IMR-90 (cell line): ENCODE measurements around the gene RNASET2. TPM values are rescaled to one million over a fixed set of nuclear protein-coding genes. Genes with fewer than 3 reads are reported as not detected.

Experiments
- ATAC-seq: fragments of 200-7000 bp; cut with Tn5 transposase; 2 replicates; pipeline ENCODE4 v1.9.1; 2020; ENCODE audit warnings: low read depth, mild to moderate bottlenecking, moderate library complexity
- BruUV-seq: library from RNA; stranded (reverse); fragments of 400-500 nt; replicated peaks from 2 replicates; lab custom pipeline; 2021; lab: Mats Ljungman, UMichigan
- CTCF ChIA-PET: fragments of 300-600 bp; formaldehyde crosslinking; extraction: SDS; loops from one replicate; lab custom pipeline; 2021; ENCODE audit warnings: antibody characterized with exemption; lab: Yijun Ruan, JAX
- POLR2A ChIA-PET: fragments of 300-600 bp; sonication (Branson Sonifier 250); formaldehyde crosslinking; loops from one replicate; lab custom pipeline; 2022; ENCODE audit warnings: antibody characterized with exemption; ENCODE audit not compliant: unreplicated experiment; lab: Charles Lee
- DNase-seq: peaks from one replicate; pipeline ENCODE4 v3.0.0; 2013
- H2AFZ ChIP-seq: replicated peaks from 2 replicates; pipeline ENCODE3; 2013; ENCODE audit warnings: low read length, mild to moderate bottlenecking; ENCODE audit not compliant: poor library complexity
- H2AK5ac ChIP-seq: 2 replicates; pipeline ENCODE4 v1.6.1; 2013; ENCODE audit warnings: low read depth, low read length, inconsistent platforms
- H2AK9ac ChIP-seq: replicated peaks from 2 replicates; pipeline ENCODE3; 2013; ENCODE audit warnings: mild to moderate bottlenecking, low read depth, low read length, moderate library complexity; ENCODE audit not compliant: poor library complexity
- H2BK120ac ChIP-seq: 2 replicates; pipeline ENCODE4 v1.6.1; 2013; ENCODE audit warnings: low read depth, low read length, inconsistent platforms
- H2BK15ac ChIP-seq: 3 replicates; pipeline ENCODE4 v1.6.1; 2013; ENCODE audit warnings: low read depth, low read length, inconsistent platforms
- H2BK20ac ChIP-seq: 2 replicates; pipeline ENCODE4 v1.6.1; 2013; ENCODE audit warnings: low read depth, mild to moderate bottlenecking, inconsistent platforms, low read length, moderate library complexity
- H2BK5ac ChIP-seq: 2 replicates; pipeline ENCODE4 v1.6.1; 2013; ENCODE audit warnings: mild to moderate bottlenecking, low read depth, low read length, inconsistent platforms; ENCODE audit not compliant: poor library complexity, severe bottlenecking
- H3K14ac ChIP-seq: replicated peaks from 2 replicates; pipeline ENCODE4 v1.6.1; 2013; ENCODE audit warnings: low read depth, low read length, inconsistent platforms
- H3K18ac ChIP-seq: 2 replicates; pipeline ENCODE4 v1.6.1; 2013; ENCODE audit warnings: low read depth, low read length, control low read depth
- H3K23ac ChIP-seq: 2 replicates; pipeline ENCODE4 v1.6.1; 2013; ENCODE audit warnings: low read depth, low read length, inconsistent platforms
- H3K27ac ChIP-seq: 2 replicates; pipeline ENCODE4 v1.5.1; 2013; ENCODE audit warnings: mild to moderate bottlenecking, control low read depth, low read length; ENCODE audit not compliant: insufficient read depth
- H3K27me3 ChIP-seq: 2 replicates; pipeline ENCODE4 v1.6.1; 2013; ENCODE audit warnings: low read length; ENCODE audit not compliant: control insufficient read depth, insufficient read depth
- H3K36me3 ChIP-seq: 2 replicates; pipeline ENCODE4 v1.6.1; 2013; ENCODE audit warnings: low read length, mixed read lengths; ENCODE audit not compliant: control insufficient read depth, insufficient read depth
- H3K4ac ChIP-seq: 2 replicates; pipeline ENCODE4 v1.6.1; 2013; ENCODE audit warnings: low read depth, low read length, inconsistent platforms
- H3K4me1 ChIP-seq: 2 replicates; pipeline ENCODE4 v1.6.1; 2013; ENCODE audit warnings: low read length, mixed read lengths; ENCODE audit not compliant: control insufficient read depth, insufficient read depth
- H3K4me2 ChIP-seq: 2 replicates; pipeline ENCODE4 v1.6.1; 2013; ENCODE audit warnings: low read depth, mild to moderate bottlenecking, control low read depth, low read length, moderate library complexity
- H3K4me3 ChIP-seq: 2 replicates; pipeline ENCODE4 v1.5.1; 2013; ENCODE audit warnings: low read depth, mild to moderate bottlenecking, control low read depth, low read length, moderate library complexity; ENCODE audit not compliant: insufficient read depth
- H3K56ac ChIP-seq: 2 replicates; pipeline ENCODE4 v1.6.1; 2013; ENCODE audit warnings: low read length, inconsistent platforms; ENCODE audit not compliant: insufficient read depth; ENCODE audit errors: extremely low read depth
- H3K79me1 ChIP-seq, 2 experiments: 2 replicates each; pipeline ENCODE4 v1.6.1; 2013; ENCODE audit warnings: low read length in 2 of 2, inconsistent platforms in 1 of 2, low read depth in 1 of 2
- H3K9ac ChIP-seq: 2 replicates; pipeline ENCODE4 v1.6.1; 2013; ENCODE audit warnings: low read depth, low read length, control low read depth
- H3K9me1 ChIP-seq: 2 replicates; pipeline ENCODE4 v1.6.1; 2013; ENCODE audit warnings: low read length, inconsistent platforms; ENCODE audit not compliant: insufficient read depth
- H3K9me3 ChIP-seq: 2 replicates; pipeline ENCODE4 v1.6.1; 2013; ENCODE audit warnings: low read length; ENCODE audit not compliant: control insufficient read depth, insufficient read depth
- H4K20me1 ChIP-seq: 2 replicates; pipeline ENCODE4 v1.6.1; 2013; ENCODE audit warnings: low read length, inconsistent platforms; ENCODE audit not compliant: insufficient read depth
- H4K5ac ChIP-seq: 2 replicates; pipeline ENCODE4 v1.6.1; 2013; ENCODE audit warnings: mild to moderate bottlenecking, low read depth, low read length, control low read depth
- H4K8ac ChIP-seq, 2 experiments: 2 replicates each; pipeline ENCODE4 v1.6.1; 2013; ENCODE audit warnings: low read depth in 2 of 2, low read length in 2 of 2, control low read depth in 1 of 2, inconsistent platforms in 1 of 2
- H4K91ac ChIP-seq: 2 replicates; pipeline ENCODE4 v1.6.1; 2013; ENCODE audit warnings: low read depth, low read length, inconsistent platforms; ENCODE audit not compliant: insufficient read depth
- BHLHE40 ChIP-seq: fragments of 150-350 bp; IDR thresholded peaks from 2 replicates; pipeline ENCODE4 v1.6.1; 2016; ENCODE audit warnings: mild to moderate bottlenecking, low read depth, low read length
- MAZ ChIP-seq: IDR thresholded peaks from 2 replicates; pipeline ENCODE4 v1.6.1; 2012; ENCODE audit warnings: low read depth, mild to moderate bottlenecking, low read length, improper control_type of control experiment, moderate library complexity, borderline replicate concordance
- MXI1 ChIP-seq: IDR thresholded peaks from 2 replicates; pipeline ENCODE4 v1.6.1; 2012; ENCODE audit warnings: low read depth, mild to moderate bottlenecking, low read length, moderate library complexity, borderline replicate concordance
- NFE2L2 ChIP-seq: fragments of 150-350 bp; IDR thresholded peaks from 2 replicates; pipeline ENCODE4 v1.6.1; 2016; ENCODE audit warnings: low read depth, mild to moderate bottlenecking, low read length
- POLR2A ChIP-seq: IDR thresholded peaks from 2 replicates; pipeline ENCODE4 v1.6.1; 2012; ENCODE audit warnings: mild to moderate bottlenecking, low read depth, low read length
- RAD21 ChIP-seq: IDR thresholded peaks from 2 replicates; pipeline ENCODE4 v1.6.1; 2012; ENCODE audit warnings: low read length, improper control_type of control experiment
- RCOR1 ChIP-seq: IDR thresholded peaks from 2 replicates; pipeline ENCODE4 v1.6.1; 2012; ENCODE audit warnings: mild to moderate bottlenecking, low read length, improper control_type of control experiment; ENCODE audit not compliant: insufficient replicate concordance
- SMC3 ChIP-seq: fragments of 150-350 bp; IDR thresholded peaks from 2 replicates; pipeline ENCODE4 v1.6.1; 2016; ENCODE audit warnings: low read depth, mild to moderate bottlenecking, antibody characterized with exemption, low read length, moderate library complexity
- USF2 ChIP-seq: fragments of 150-350 bp; IDR thresholded peaks from 2 replicates; pipeline ENCODE4 v1.6.1; 2017; ENCODE audit warnings: mild to moderate bottlenecking, antibody characterized with exemption, low read length, low read depth
- WGBS, 2 experiments: methylation state at CpG; one replicate each; pipeline versions ENCODE4 v1.1.5 to v1.1.7; 2013; ENCODE audit warnings: missing lambda C conversion rate in 2 of 2; ENCODE audit not compliant: insufficient read length in 1 of 2; ENCODE audit errors: extremely low coverage in 2 of 2; 5-methylcytosine and 5-hydroxymethylcytosine counted together
- dilution Hi-C: fragments of 300-500 bp; cut with HindIII; formaldehyde crosslinking; loops from one replicate; pipeline ENCODE4 v1.14.3; 2018; ENCODE audit warnings: low sequenced_read_pairs; ENCODE audit not compliant: unreplicated experiment
- in situ Hi-C: fragments of 300-500 bp; cut with MboI; formaldehyde crosslinking; loops from 3 replicates; pipeline ENCODE4 v1.14.3; 2019; ENCODE audit warnings: low sequenced_read_pairs, inconsistent platforms, mixed read lengths
- intact Hi-C: fragments of 100-400 bp; cut with micrococcal nuclease; formaldehyde crosslinking; loops from 2 replicates; pipeline ENCODE4 v1.10.0; 2022
- polyA plus RNA-seq, 3 experiments: library from polyadenylated mRNA; depleted of rRNA; stranded (reverse); fragments of >200 nt; gene quantifications; 2 replicates each; pipeline ENCODE4 v1.2.3, GENCODE V29; 2012; ENCODE audit warnings: low replicate concordance in 1 of 3
- total RNA-seq: library from RNA; depleted of rRNA; stranded (reverse); fragments of >200 nt; gene quantifications from 2 replicates; pipeline ENCODE4 v1.2.3, GENCODE V29; 2012

Gene RNASET2
- total and polyA plus RNA-seq, 2 of the 4 experiments (the other 2 are of a cell fraction), result 13.6 to 24.9 TPM

- Histone ChIP-seq H3K36me3 (no peaks in the 10 kb centered on the region; the same call in 1 of the 2 replicates), H3K14ac (no peak overlapping the region), H3K4ac (no peak overlapping the region), H3K56ac (no peak overlapping the region), H4K20me1 (no peaks in the 10 kb centered on the region), H2AFZ (no peak overlapping the region), H3K4me2 (no peak overlapping the region), H3K9me3 (no peaks in the 10 kb centered on the region), H4K8ac (no peak overlapping the region), H2BK15ac (no peak overlapping the region), H3K9ac (no peak overlapping the region), H2BK120ac (no peak overlapping the region), H4K91ac (no peak overlapping the region), H2BK20ac (no peak overlapping the region), H3K4me1 (no peaks in the 10 kb centered on the region), H2BK5ac (no peak overlapping the region), H3K79me1 (peaks cover 27 to 40% of the 10 kb centered on the region in 2 experiments; a peak in 3 of 4 replicates), H3K18ac (no peak overlapping the region), H3K27ac (no peak overlapping the region), H3K4me3 (no peak overlapping the region), H2AK5ac (no peak overlapping the region), H3K27me3 (no peaks in the 10 kb centered on the region), H4K5ac (no peak overlapping the region), H2AK9ac (no peak overlapping the region), H3K23ac (no peak overlapping the region), H3K9me1 (no peaks in the 10 kb centered on the region; the same call in 1 of the 2 replicates)
- no CpG with 5 or more reads among the region's 6 CpGs for WGBS, 2 experiments
- intact Hi-C loops (no loop called here), in situ Hi-C loops (loop anchor here (25.0 kb wide), 1 partner anchor 350 kb away; the partner anchor contains the start of gene RPS6KA2), dilution Hi-C loops (no loop called here)
- DNase-seq, result no peak
- ChIA-PET CTCF (interaction anchor here (1.3 kb wide), 1 partner anchor 201 kb away, joined by 8 read pairs; no protein-coding TSS in a partner anchor), POLR2A (no interaction called here)
- no peak for ATAC-seq
- TF ChIP-seq SMC3 (no peak), USF2 (no peak), MAZ (no peak), NFE2L2 (no peak), POLR2A (no peak), RAD21 (no peak), MXI1 (no peak), RCOR1 (no peak), BHLHE40 (no peak)
- no TSS peak for BruUV-seq
Observed at GRCh38 chr6:166987448-166987847, 31.1 kb upstream of the RNASET2 start.
